ENCODE measurements around the gene SLC30A10. TPM values are rescaled to one million over a fixed set of nuclear protein-coding genes. Genes with fewer than 3 reads are reported as not detected.

The SLC30A10 gene
- polyA plus RNA-seq, 1 donor from 2014 or later, result 5.3 TPM

DNA sequence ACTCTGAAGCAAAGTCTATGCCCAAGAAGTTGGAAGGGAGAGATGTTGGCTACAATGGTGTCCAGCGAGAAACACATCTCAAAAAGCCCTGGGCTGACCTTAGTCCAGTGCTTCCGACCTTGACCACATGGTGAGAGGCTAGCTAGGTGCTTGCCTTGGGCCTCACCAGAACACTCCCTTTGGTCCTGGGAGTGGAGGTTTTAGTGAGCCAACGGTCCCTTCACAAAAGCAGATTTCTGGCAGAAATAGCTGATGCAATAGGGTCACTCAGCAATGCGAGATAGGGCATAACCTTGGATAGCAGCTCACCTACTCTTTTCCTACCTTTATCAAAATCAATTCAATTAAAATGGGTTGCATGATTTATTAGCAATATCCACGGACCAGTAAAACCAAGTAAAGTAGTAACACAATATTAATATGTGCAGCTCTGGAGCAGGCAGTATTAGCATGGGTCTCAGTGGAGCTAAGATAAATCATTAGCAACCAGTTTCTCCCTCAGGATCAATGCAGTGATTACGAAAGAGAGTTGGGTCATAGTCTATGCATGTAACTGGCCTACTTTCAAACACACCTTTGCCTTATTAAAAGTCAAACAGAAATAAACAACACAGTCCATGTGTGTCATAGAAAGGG is 1.9 kb downstream of the SLC30A10 start:
- peak overlapping the region; percentile 79 for H3K4me3 ChIP-seq (ENCODE audit: low read length)
- H4K20me1 ChIP-seq (ENCODE audit: insufficient read depth), result no peaks in the 10 kb centered on the region
- no peak overlapping the region for H3K9ac ChIP-seq (ENCODE audit: low read length)
- H3K9me3 ChIP-seq (ENCODE audit: low read length), result no peaks in the 10 kb centered on the region
- H3K36me3 ChIP-seq (ENCODE audit: insufficient read depth, low read length), result no peaks in the 10 kb centered on the region
- no peaks in the 10 kb centered on the region for H3K79me2 ChIP-seq (replicated peaks; ENCODE audit: insufficient read depth, low read length)
- H2AFZ ChIP-seq (ENCODE audit: low read depth, low read length), result no peak overlapping the region
- TF ChIP-seq EP300 (conservative IDR thresholded peaks at IDR 0.05; ENCODE audit: poor library complexity, severe bottlenecking) (no peak), MXI1 (conservative IDR thresholded peaks at IDR 0.05; ENCODE audit: poor library complexity, severe bottlenecking) (no peak), TAF1 (IDR thresholded peaks at IDR 0.05; ENCODE audit: low read depth) (no peak)
- H3K27ac ChIP-seq (ENCODE audit: low read length), result no peak overlapping the region
- peaks cover 21% of the 10 kb centered on the region for H3K27me3 ChIP-seq (ENCODE audit: insufficient read depth, low read depth, low read length)
- no peaks in the 10 kb centered on the region for H3F3A ChIP-seq (ENCODE audit: insufficient read depth, low read length, poor library complexity, severe bottlenecking)
- H3K4me2 ChIP-seq (ENCODE audit: low read length), result no peak overlapping the region
- no peaks in the 10 kb centered on the region for H3K9me2 ChIP-seq (ENCODE audit: insufficient read depth, low read length)

DNA sequence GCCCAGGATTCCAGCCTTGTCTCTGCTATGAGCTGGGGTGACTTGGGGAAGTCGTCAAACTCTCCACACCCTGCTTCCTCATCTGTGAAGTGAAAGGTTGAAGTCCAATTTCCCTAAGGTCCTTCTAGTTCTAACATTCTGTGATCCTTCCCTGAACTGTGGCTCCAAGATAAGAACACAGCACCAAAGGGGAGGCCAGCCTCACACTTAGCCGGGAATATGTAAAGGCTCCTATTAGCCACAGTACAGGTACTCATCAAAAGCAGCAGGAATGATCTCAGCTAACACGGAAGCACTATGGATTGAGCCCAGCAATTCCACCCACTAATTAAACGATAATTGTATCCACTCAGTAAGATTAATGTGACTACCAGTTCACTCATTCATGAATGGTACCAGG is 4.0 kb downstream of the SLC30A10 start:
- Histone ChIP-seq H3K27ac (ENCODE audit: low read length) (no peak overlapping the region), H4K20me1 (ENCODE audit: insufficient read depth) (no peaks in the 10 kb centered on the region), H2AFZ (ENCODE audit: low read depth, low read length) (no peak overlapping the region), H3K9ac (ENCODE audit: low read length) (no peak overlapping the region), H3K9me2 (ENCODE audit: insufficient read depth, low read length) (no peaks in the 10 kb centered on the region), H3K36me3 (ENCODE audit: insufficient read depth, low read length) (no peaks in the 10 kb centered on the region), H3K4me3 (ENCODE audit: low read length) (no peak overlapping the region), H3F3A (ENCODE audit: insufficient read depth, low read length, poor library complexity, severe bottlenecking) (no peaks in the 10 kb centered on the region), H3K79me2 (replicated peaks; ENCODE audit: insufficient read depth, low read length) (no peaks in the 10 kb centered on the region), H3K9me3 (ENCODE audit: low read length) (no peaks in the 10 kb centered on the region), H3K4me2 (ENCODE audit: low read length) (no peak overlapping the region), H3K27me3 (ENCODE audit: insufficient read depth, low read depth, low read length) (peaks cover 21% of the 10 kb centered on the region)
- TF ChIP-seq SMC3 (conservative IDR thresholded peaks at IDR 0.05; ENCODE audit: poor library complexity), result no peak
- TF ChIP-seq EP300 (conservative IDR thresholded peaks at IDR 0.05; ENCODE audit: poor library complexity, severe bottlenecking), result no peak
- TF ChIP-seq MXI1 (conservative IDR thresholded peaks at IDR 0.05; ENCODE audit: poor library complexity, severe bottlenecking), result no peak
- TF ChIP-seq, protein P1, sequence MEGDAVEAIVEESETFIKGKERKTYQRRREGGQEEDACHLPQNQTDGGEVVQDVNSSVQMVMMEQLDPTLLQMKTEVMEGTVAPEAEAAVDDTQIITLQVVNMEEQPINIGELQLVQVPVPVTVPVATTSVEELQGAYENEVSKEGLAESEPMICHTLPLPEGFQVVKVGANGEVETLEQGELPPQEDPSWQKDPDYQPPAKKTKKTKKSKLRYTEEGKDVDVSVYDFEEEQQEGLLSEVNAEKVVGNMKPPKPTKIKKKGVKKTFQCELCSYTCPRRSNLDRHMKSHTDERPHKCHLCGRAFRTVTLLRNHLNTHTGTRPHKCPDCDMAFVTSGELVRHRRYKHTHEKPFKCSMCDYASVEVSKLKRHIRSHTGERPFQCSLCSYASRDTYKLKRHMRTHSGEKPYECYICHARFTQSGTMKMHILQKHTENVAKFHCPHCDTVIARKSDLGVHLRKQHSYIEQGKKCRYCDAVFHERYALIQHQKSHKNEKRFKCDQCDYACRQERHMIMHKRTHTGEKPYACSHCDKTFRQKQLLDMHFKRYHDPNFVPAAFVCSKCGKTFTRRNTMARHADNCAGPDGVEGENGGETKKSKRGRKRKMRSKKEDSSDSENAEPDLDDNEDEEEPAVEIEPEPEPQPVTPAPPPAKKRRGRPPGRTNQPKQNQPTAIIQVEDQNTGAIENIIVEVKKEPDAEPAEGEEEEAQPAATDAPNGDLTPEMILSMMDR (IDR thresholded peaks at IDR 0.05; ENCODE audit: poor library complexity, severe bottlenecking), result no peak
- no peak for TF ChIP-seq TAF1 (IDR thresholded peaks at IDR 0.05; ENCODE audit: low read depth)
- no peak for TF ChIP-seq POLR2AphosphoS5 (IDR thresholded peaks at IDR 0.05)
- TF ChIP-seq, protein P2, sequence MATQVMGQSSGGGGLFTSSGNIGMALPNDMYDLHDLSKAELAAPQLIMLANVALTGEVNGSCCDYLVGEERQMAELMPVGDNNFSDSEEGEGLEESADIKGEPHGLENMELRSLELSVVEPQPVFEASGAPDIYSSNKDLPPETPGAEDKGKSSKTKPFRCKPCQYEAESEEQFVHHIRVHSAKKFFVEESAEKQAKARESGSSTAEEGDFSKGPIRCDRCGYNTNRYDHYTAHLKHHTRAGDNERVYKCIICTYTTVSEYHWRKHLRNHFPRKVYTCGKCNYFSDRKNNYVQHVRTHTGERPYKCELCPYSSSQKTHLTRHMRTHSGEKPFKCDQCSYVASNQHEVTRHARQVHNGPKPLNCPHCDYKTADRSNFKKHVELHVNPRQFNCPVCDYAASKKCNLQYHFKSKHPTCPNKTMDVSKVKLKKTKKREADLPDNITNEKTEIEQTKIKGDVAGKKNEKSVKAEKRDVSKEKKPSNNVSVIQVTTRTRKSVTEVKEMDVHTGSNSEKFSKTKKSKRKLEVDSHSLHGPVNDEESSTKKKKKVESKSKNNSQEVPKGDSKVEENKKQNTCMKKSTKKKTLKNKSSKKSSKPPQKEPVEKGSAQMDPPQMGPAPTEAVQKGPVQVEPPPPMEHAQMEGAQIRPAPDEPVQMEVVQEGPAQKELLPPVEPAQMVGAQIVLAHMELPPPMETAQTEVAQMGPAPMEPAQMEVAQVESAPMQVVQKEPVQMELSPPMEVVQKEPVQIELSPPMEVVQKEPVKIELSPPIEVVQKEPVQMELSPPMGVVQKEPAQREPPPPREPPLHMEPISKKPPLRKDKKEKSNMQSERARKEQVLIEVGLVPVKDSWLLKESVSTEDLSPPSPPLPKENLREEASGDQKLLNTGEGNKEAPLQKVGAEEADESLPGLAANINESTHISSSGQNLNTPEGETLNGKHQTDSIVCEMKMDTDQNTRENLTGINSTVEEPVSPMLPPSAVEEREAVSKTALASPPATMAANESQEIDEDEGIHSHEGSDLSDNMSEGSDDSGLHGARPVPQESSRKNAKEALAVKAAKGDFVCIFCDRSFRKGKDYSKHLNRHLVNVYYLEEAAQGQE (IDR thresholded peaks at IDR 0.05; ENCODE audit: borderline replicate concordance), result no peak
- TF ChIP-seq EZH2 (IDR thresholded peaks at IDR 0.05; ENCODE audit: borderline replicate concordance, insufficient read depth, low read length, poor library complexity, severe bottlenecking), result no peak
- TF ChIP-seq RAD21 (conservative IDR thresholded peaks at IDR 0.05), result no peak

Data from neural cell (in vitro differentiated cells).